HEK293 (cell line): ENCODE data around the gene RASGRP1.
A peak's percentile ranks its signal among the peaks of the same experiment; 100 is the strongest.

Source experiments
- KLF10 ChIP-seq: fragments of 450-650 bp; IDR thresholded peaks from 2 replicates; pipeline ENCODE4 v1.5.1; 2018; ENCODE audit warnings: missing biosample characterization, mild to moderate bottlenecking, missing genetic modification characterization
- KLF16 ChIP-seq: fragments of 450-650 bp; formaldehyde crosslinking; IDR thresholded peaks from 2 replicates; pipeline ENCODE4 v1.5.1; 2017; ENCODE audit warnings: missing biosample characterization, missing genetic modification characterization
- MYNN ChIP-seq: fragments of 450-650 bp; formaldehyde crosslinking; IDR thresholded peaks from 2 replicates; pipeline ENCODE4 v1.5.1; 2016; ENCODE audit warnings: missing biosample characterization, missing genetic modification characterization, borderline replicate concordance
- MZF1 ChIP-seq: fragments of 450-650 bp; formaldehyde crosslinking; IDR thresholded peaks from 2 replicates; pipeline ENCODE4 v1.5.1; 2017; ENCODE audit warnings: missing biosample characterization, missing genetic modification characterization, borderline replicate concordance
- OSR2 ChIP-seq: fragments of 450-650 bp; formaldehyde crosslinking; IDR thresholded peaks from 2 replicates; pipeline ENCODE4 v1.5.1; 2016; ENCODE audit warnings: missing biosample characterization, missing genetic modification characterization
- PATZ1 ChIP-seq: fragments of 450-650 bp; formaldehyde crosslinking; IDR thresholded peaks from 2 replicates; pipeline ENCODE4 v1.5.1; 2016; ENCODE audit warnings: missing biosample characterization, missing genetic modification characterization
- PBX3 ChIP-seq: sonication (generic); formaldehyde crosslinking; IDR thresholded peaks from 2 replicates; pipeline ENCODE4 v1.8.1; 2022; ENCODE audit warnings: mild to moderate bottlenecking, moderate library complexity, missing genetic modification reagents
- PRDM6 ChIP-seq: fragments of 450-650 bp; formaldehyde crosslinking; IDR thresholded peaks from 2 replicates; pipeline ENCODE4 v1.5.1; 2017; ENCODE audit warnings: missing biosample characterization, missing genetic modification characterization
- REST ChIP-seq: fragments of 450-650 bp; formaldehyde crosslinking; IDR thresholded peaks from 2 replicates; pipeline ENCODE4 v1.5.1; 2016; ENCODE audit warnings: missing biosample characterization, missing genetic modification characterization
- SALL2 ChIP-seq: fragments of 450-650 bp; formaldehyde crosslinking; IDR thresholded peaks from 2 replicates; pipeline ENCODE4 v1.5.0; 2017; ENCODE audit warnings: missing biosample characterization, mild to moderate bottlenecking, missing genetic modification characterization, borderline replicate concordance
- TCF7L2 ChIP-seq: IDR thresholded peaks from 2 replicates; pipeline ENCODE4 v1.6.1; 2011; ENCODE audit warnings: low read depth, mild to moderate bottlenecking, inconsistent platforms, low read length, moderate library complexity, borderline replicate concordance
- ZBTB21 ChIP-seq: fragments of 450-650 bp; formaldehyde crosslinking; IDR thresholded peaks from 2 replicates; pipeline ENCODE4 v1.5.1; 2017; ENCODE audit warnings: missing biosample characterization, missing genetic modification characterization
- ZBTB44 ChIP-seq: fragments of 450-650 bp; IDR thresholded peaks from 2 replicates; pipeline ENCODE4 v1.5.1; 2018; ENCODE audit warnings: missing biosample characterization, mild to moderate bottlenecking, missing genetic modification characterization
- ZBTB48 ChIP-seq: fragments of 450-650 bp; formaldehyde crosslinking; IDR thresholded peaks from 2 replicates; pipeline ENCODE4 v1.5.1; 2016; ENCODE audit warnings: missing biosample characterization, missing genetic modification characterization
- ZFP41 ChIP-seq: fragments of 450-650 bp; formaldehyde crosslinking; IDR thresholded peaks from 2 replicates; pipeline ENCODE4 v1.5.1; 2016; ENCODE audit warnings: missing biosample characterization, missing genetic modification characterization, borderline replicate concordance
- ZNF19 ChIP-seq: fragments of 450-650 bp; formaldehyde crosslinking; IDR thresholded peaks from 2 replicates; pipeline ENCODE4; 2016; ENCODE audit warnings: missing biosample characterization, missing genetic modification characterization, low read depth
- ZNF404 ChIP-seq: fragments of 450-650 bp; formaldehyde crosslinking; IDR thresholded peaks from 2 replicates; pipeline ENCODE4 v1.5.1; 2017; ENCODE audit warnings: missing biosample characterization, missing genetic modification characterization
- ZNF513 ChIP-seq: fragments of 450-650 bp; IDR thresholded peaks from 2 replicates; pipeline ENCODE4 v1.5.1; 2018; ENCODE audit warnings: missing biosample characterization, missing genetic modification characterization
- ZNF529 ChIP-seq: fragments of 450-650 bp; formaldehyde crosslinking; IDR thresholded peaks from 2 replicates; pipeline ENCODE4 v1.5.1; 2017; ENCODE audit warnings: missing genetic modification characterization, missing biosample characterization; ENCODE audit not compliant: insufficient replicate concordance
- ZNF571 ChIP-seq: fragments of 450-650 bp; formaldehyde crosslinking; IDR thresholded peaks from 2 replicates; pipeline ENCODE4 v1.5.0; 2017; ENCODE audit warnings: missing biosample characterization, missing genetic modification characterization
- ZNF580 ChIP-seq: fragments of 450-650 bp; formaldehyde crosslinking; IDR thresholded peaks from 2 replicates; pipeline ENCODE4 v1.5.1; 2016; ENCODE audit warnings: missing biosample characterization, missing genetic modification characterization
- ZNF626 ChIP-seq: fragments of 450-650 bp; sonication (Bioruptor Pico); formaldehyde crosslinking; IDR thresholded peaks from 2 replicates; pipeline ENCODE4 v1.5.1; 2018; ENCODE audit warnings: missing biosample characterization, missing genetic modification characterization, inconsistent platforms
- ZNF639 ChIP-seq: fragments of 450-650 bp; formaldehyde crosslinking; IDR thresholded peaks from 2 replicates; pipeline ENCODE4 v1.5.1; 2016; ENCODE audit warnings: missing biosample characterization, missing genetic modification characterization
- ZNF76 ChIP-seq: fragments of 450-650 bp; formaldehyde crosslinking; IDR thresholded peaks from 2 replicates; pipeline ENCODE4; 2016; ENCODE audit warnings: low read depth, missing biosample characterization, missing genetic modification characterization, borderline replicate concordance
- ZSCAN23 ChIP-seq: fragments of 450-650 bp; formaldehyde crosslinking; IDR thresholded peaks from 2 replicates; pipeline ENCODE4 v1.5.1; 2016; ENCODE audit warnings: missing biosample characterization, missing genetic modification characterization

RASGRP1 gene

GRCh38 chr15:38453971-38454695 lies 110.5 kb downstream of the RASGRP1 start, which contains the start of gene FAM98B (continued):
- TF ChIP-seq ZBTB44 (no peak), ZNF404 (no peak), ZNF639 (tag by site-specific recombination) (peak; percentile 78), REST (no peak), KLF16 (peak; percentile 87), ZFP41 (tag by site-specific recombination) (no peak), ZSCAN23 (tag by site-specific recombination) (0 out of 2 replicates have a peak, but pooled peaks have one; percentile 70), SALL2 (tag by site-specific recombination) (no peak), MYNN (tag by site-specific recombination) (no peak), ZNF580 (tag by site-specific recombination) (peak; percentile 59; the same call in 1 of the 2 replicates), PBX3 (no peak), MZF1 (tag by site-specific recombination) (no peak), OSR2 (no peak), ZNF571 (tag by site-specific recombination) (no peak), ZBTB21 (peak; percentile 70; the same call in 1 of the 2 replicates), KLF10 (tag by site-specific recombination) (no peak), ZNF76 (tag by site-specific recombination) (peak; percentile 63), ZNF19 (tag by site-specific recombination) (no peak), ZBTB48 (peak; percentile 89), ZNF626 (no peak), ZNF529 (tag by site-specific recombination) (no peak), TCF7L2 (no peak), PATZ1 (tag by site-specific recombination) (peak; percentile 68), PRDM6 (tag by site-specific recombination) (no peak), ZNF513 (tag by site-specific recombination) (peak; percentile 50; the same call in 1 of the 2 replicates)
